GM23248 (cell line): ENCODE data around the gene DGKE.

Source experiments
- EZH2 ChIP-seq: fragments of 200-600 bp; sonication (generic); IDR thresholded peaks from 2 replicates; pipeline ENCODE4 v1.6.1; 2018; ENCODE audit warnings: antibody characterized with exemption, mild to moderate bottlenecking; ENCODE audit not compliant: insufficient read depth, poor library complexity, severe bottlenecking
- EZH2phosphoT487 ChIP-seq: fragments of 200-600 bp; sonication (generic); IDR thresholded peaks from 2 replicates; pipeline ENCODE4 v1.6.1; 2018; ENCODE audit warnings: antibody characterized with exemption, moderate library complexity, mild to moderate bottlenecking, low read depth; ENCODE audit not compliant: insufficient read depth

DNA sequence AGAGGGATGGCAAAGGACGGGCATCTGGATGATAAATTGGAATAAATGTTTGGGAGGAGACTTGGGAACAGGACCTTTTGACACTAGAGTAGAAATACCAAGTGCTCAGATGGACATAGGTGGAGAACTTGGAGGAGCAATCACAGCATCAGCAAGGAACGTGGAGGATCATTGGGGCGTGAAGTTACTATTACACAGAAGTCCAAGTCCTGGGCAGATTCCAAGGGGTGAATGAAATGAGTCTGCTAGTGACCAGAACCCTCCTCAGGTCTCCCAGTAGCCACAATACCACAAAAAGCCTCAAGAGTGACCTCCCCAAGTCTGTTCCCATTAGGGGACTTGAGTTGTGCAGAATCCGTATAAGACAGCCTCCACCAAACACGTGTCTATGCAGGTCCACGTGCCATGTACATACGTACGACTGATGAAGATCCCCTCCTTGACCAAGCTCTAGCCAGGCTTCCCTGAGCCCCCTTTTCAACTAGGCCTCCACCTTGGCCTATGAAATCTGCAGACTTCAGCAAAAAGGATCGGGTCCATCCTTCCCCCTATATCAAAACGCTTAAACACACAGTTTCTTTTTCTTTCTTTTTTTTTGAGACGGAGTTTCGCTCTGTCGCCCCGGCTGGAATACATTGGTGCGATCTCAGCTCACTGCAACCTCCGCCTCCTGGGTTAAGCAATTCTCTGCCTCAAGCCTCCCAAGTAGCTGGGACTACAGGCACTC is 2.4 kb upstream of the DGKE start:
- no peak for TF ChIP-seq EZH2
- TF ChIP-seq EZH2phosphoT487 = no peak
